ENCODE measurements around the gene NEUROD2. TPM values are rescaled to one million over a fixed set of nuclear protein-coding genes. Genes with fewer than 3 reads are reported as not detected.
A peak's percentile ranks its signal among the peaks of the same experiment; 100 is the strongest.
"Not testable (repeated sequence)": the region's sequence is repeated elsewhere in the genome, so short reads cannot be mapped to it uniquely, and the experiment has no call there.

The NEUROD2 gene
- total RNA-seq, 2 experiments from 2014 or later: not detected

DNA sequence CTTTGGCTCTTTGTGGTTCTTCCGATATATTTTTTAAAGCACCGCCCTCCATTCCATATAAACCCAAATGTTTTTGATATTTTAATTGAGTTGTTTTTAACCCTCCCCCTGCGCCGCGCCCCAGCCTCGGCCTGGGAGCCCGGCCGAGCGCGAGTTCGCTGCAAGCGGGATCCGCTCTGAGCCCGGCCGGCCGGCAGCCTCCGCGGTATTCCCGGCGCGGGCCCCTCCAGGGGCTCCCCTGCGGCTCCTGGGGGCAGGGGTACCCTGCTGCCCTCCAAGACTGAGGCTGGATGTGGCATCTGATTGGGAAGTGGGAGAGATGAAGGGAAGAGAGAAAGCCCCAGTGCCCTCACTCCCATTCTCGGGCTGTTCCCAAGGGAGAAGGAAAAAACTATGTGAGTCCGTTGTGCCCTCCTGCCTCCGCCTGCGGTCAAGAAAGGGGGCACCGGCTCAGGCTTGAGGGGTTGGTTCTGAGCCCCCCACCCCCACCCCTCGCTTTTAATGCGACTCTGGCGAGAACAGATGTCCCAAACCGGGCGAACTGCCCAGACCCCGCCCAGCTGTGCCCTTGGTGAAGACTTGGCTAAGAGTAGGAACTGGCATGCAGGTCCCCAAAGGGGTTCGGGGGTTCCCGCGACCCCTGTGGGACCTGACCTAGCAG is 8.6 kb downstream of the NEUROD2 start:
- DNase-seq (no peak), ATAC-seq (no peak)
- Mint-ChIP-seq H3K9me3 (ENCODE audit: insufficient read depth) (no peaks in the 10 kb centered on the region), H3K4me1 (ENCODE audit: low read depth) (peaks cover under 1% of the 10 kb centered on the region), H3K27ac (no peak overlapping the region), H3K36me3 (ENCODE audit: low read depth) (no peaks in the 10 kb centered on the region), H3K4me3 (no peak overlapping the region), H3K27me3 (ENCODE audit: low read depth) (peaks cover 89% of the 10 kb centered on the region)
- POLR2A ChIA-PET: no interaction called here
- CTCF ChIA-PET: interaction anchor here (0.6 to 2.3 kb wide), 3 partner anchors 23 to 264 kb away, joined by 3 to 12 read pairs (median 6); no protein-coding TSS in a partner anchor

DNA sequence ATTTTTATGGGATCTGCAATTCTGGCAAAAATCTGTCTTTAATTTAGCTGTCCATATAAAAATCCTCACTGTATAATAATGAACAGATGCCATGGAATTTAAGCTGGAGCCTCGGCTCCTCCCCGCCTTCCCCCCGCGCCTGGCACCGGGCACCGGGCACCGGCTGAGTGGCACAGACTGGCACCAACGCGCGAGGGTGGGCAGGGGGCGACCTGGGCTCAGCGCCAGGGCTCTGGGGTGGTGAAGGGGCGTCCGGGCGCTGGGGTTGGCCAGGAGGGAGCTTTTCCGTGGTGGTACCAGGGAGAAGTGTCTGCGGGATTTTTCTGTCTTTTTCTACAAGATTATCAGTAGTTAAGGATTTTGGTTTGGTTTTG is 9.1 kb downstream of the NEUROD2 start:
- Mint-ChIP-seq H3K27ac (no peak overlapping the region), H3K4me1 (ENCODE audit: low read depth) (no peaks in the 10 kb centered on the region), H3K36me3 (ENCODE audit: low read depth) (no peaks in the 10 kb centered on the region), H3K4me3 (no peak overlapping the region), H3K9me3 (ENCODE audit: insufficient read depth) (no peaks in the 10 kb centered on the region), H3K27me3 (ENCODE audit: low read depth) (peaks cover 84% of the 10 kb centered on the region)
- DNase-seq: no peak
- no peak for ATAC-seq
- CTCF ChIA-PET: interaction anchor here (1.0 to 1.9 kb wide), 2 partner anchors 25 to 51 kb away, joined by 3 to 6 read pairs; no protein-coding TSS in a partner anchor
- POLR2A ChIA-PET: no interaction called here

DNA sequence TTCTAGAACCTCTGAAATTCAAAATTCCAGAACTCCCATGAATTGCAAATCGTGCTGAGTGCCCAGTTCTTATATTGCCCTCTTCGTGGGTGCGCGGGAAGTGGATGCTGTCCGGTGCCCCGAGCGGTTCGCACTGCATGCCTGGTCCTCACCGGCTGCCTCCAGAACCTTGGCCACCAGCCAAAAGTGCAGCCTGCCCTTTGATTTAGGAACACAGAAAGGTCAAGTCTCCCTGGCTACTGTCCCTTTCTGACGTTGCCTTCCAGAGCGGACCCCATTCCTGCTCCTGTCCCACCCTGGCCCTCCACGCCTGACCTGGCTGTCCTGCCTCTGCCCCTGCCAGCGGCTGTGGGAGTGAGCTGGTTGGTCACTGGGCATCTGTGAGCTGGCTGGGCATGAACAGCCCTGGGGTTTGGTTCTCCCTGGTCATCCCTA is 9.7 kb downstream of the NEUROD2 start:
- Mint-ChIP-seq H3K4me1 (ENCODE audit: low read depth) (no peaks in the 10 kb centered on the region), H3K36me3 (ENCODE audit: low read depth) (no peaks in the 10 kb centered on the region), H3K9me3 (ENCODE audit: insufficient read depth) (no peaks in the 10 kb centered on the region), H3K27ac (no peak overlapping the region), H3K4me3 (no peak overlapping the region), H3K27me3 (ENCODE audit: low read depth) (peaks cover 84% of the 10 kb centered on the region)
- ChIA-PET POLR2A (no interaction called here), CTCF (interaction anchor here (1.0 to 1.9 kb wide), 3 partner anchors 24 to 50 kb away, joined by 3 to 6 read pairs (median 6); no protein-coding TSS in a partner anchor)
- no peak for DNase-seq
- no peak for ATAC-seq

DNA sequence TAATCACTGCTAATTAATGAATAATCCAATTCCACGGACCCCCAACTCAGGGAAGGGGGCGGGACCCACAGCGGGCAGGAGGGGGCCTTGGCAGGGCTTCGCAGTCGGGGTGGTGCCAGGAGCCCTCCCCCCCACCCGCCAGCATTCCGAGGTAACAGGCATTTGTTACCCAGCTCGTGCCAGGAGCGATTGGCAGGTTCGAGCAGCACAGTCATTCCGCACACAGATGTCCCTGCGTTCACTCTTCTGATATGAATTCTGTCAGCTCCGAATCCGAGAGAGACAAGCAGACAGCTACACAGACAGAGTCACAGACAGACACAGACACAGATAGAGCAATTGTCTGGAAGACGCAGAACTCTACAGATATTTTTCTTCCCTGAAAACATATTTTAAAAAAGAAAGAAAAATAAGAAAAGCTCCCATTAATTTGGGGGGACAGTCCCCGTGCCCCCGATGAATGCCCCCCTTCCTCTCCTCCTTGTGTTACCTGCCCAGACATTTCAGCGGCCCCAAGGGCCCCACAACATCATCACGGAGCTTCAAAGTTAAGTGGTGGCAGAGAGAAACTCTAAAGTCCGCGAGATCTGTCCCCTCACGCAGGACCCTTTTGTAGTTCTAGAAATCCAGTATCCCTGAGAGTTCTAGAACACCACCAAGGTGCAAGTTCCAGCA is 10.2 kb downstream of the NEUROD2 start:
- Mint-ChIP-seq H3K36me3 (ENCODE audit: low read depth) (no peaks in the 10 kb centered on the region), H3K9me3 (ENCODE audit: insufficient read depth) (no peaks in the 10 kb centered on the region), H3K4me3 (no peak overlapping the region), H3K27me3 (ENCODE audit: low read depth) (peaks cover 80% of the 10 kb centered on the region), H3K27ac (no peak overlapping the region), H3K4me1 (ENCODE audit: low read depth) (no peaks in the 10 kb centered on the region)
- ATAC-seq (no peak), DNase-seq (no peak)
- POLR2A ChIA-PET: no interaction called here
- CTCF ChIA-PET: interaction anchor here (0.5 to 1.9 kb wide), 4 partner anchors 24 to 269 kb away, joined by 3 to 6 read pairs (median 5); no protein-coding TSS in a partner anchor

GRCh38 chr17:39596543-39597267 is 11.0 kb downstream of the NEUROD2 start:
- ATAC-seq: no peak
- CTCF ChIA-PET: interaction anchor here (0.5 to 1.9 kb wide), 3 partner anchors 25 to 269 kb away, joined by 4 to 6 read pairs (median 6); no protein-coding TSS in a partner anchor
- Mint-ChIP-seq H3K9me3 (ENCODE audit: insufficient read depth) (no peaks in the 10 kb centered on the region), H3K4me1 (ENCODE audit: low read depth) (no peaks in the 10 kb centered on the region), H3K27ac (no peak overlapping the region), H3K27me3 (ENCODE audit: low read depth) (peaks cover 74% of the 10 kb centered on the region), H3K36me3 (ENCODE audit: low read depth) (no peaks in the 10 kb centered on the region), H3K4me3 (no peak overlapping the region)
- POLR2A ChIA-PET: no interaction called here
- no peak for DNase-seq

GRCh38 chr17:39595928-39596510 is 11.7 kb downstream of the NEUROD2 start:
- H3K4me1 Mint-ChIP-seq (ENCODE audit: low read depth): no peaks in the 10 kb centered on the region
- DNase-seq (no peak), ATAC-seq (no peak)
- ChIA-PET POLR2A (no interaction called here), CTCF (no interaction called here)
- no peak overlapping the region for H3K27ac Mint-ChIP-seq
- H3K36me3 Mint-ChIP-seq (ENCODE audit: low read depth): no peaks in the 10 kb centered on the region
- no peaks in the 10 kb centered on the region for H3K9me3 Mint-ChIP-seq (ENCODE audit: insufficient read depth)
- H3K4me3 Mint-ChIP-seq: no peak overlapping the region
- H3K27me3 Mint-ChIP-seq (ENCODE audit: low read depth): peaks cover 67% of the 10 kb centered on the region

- DNase-seq (no peak), ATAC-seq (no peak)
- H3K27me3 Mint-ChIP-seq (ENCODE audit: low read depth): peaks cover 61% of the 10 kb centered on the region
- ChIA-PET CTCF (no interaction called here), POLR2A (interaction anchor here (0.6 kb wide), 2 partner anchors 11 to 212 kb away, joined by 3 read pairs; no protein-coding TSS in a partner anchor)
- H3K27ac Mint-ChIP-seq: no peak overlapping the region
- H3K36me3 Mint-ChIP-seq (ENCODE audit: low read depth): no peaks in the 10 kb centered on the region
- no peaks in the 10 kb centered on the region for H3K9me3 Mint-ChIP-seq (ENCODE audit: insufficient read depth)
- no peak overlapping the region for H3K4me3 Mint-ChIP-seq
- no peaks in the 10 kb centered on the region for H3K4me1 Mint-ChIP-seq (ENCODE audit: low read depth)
These were observed 12.4 kb downstream of the NEUROD2 start for GRCh38 chr17:39595294-39595693.

GRCh38 chr17:39593371-39593770 is 14.3 kb downstream of the NEUROD2 start:
- Mint-ChIP-seq H3K4me3 (no peak overlapping the region), H3K36me3 (ENCODE audit: low read depth) (no peaks in the 10 kb centered on the region), H3K4me1 (ENCODE audit: low read depth) (no peaks in the 10 kb centered on the region), H3K27me3 (ENCODE audit: low read depth) (peaks cover 52% of the 10 kb centered on the region), H3K27ac (no peak overlapping the region), H3K9me3 (ENCODE audit: insufficient read depth) (no peaks in the 10 kb centered on the region)
- no peak for DNase-seq
- ChIA-PET POLR2A (no interaction called here), CTCF (no interaction called here)
- ATAC-seq: no peak

DNA sequence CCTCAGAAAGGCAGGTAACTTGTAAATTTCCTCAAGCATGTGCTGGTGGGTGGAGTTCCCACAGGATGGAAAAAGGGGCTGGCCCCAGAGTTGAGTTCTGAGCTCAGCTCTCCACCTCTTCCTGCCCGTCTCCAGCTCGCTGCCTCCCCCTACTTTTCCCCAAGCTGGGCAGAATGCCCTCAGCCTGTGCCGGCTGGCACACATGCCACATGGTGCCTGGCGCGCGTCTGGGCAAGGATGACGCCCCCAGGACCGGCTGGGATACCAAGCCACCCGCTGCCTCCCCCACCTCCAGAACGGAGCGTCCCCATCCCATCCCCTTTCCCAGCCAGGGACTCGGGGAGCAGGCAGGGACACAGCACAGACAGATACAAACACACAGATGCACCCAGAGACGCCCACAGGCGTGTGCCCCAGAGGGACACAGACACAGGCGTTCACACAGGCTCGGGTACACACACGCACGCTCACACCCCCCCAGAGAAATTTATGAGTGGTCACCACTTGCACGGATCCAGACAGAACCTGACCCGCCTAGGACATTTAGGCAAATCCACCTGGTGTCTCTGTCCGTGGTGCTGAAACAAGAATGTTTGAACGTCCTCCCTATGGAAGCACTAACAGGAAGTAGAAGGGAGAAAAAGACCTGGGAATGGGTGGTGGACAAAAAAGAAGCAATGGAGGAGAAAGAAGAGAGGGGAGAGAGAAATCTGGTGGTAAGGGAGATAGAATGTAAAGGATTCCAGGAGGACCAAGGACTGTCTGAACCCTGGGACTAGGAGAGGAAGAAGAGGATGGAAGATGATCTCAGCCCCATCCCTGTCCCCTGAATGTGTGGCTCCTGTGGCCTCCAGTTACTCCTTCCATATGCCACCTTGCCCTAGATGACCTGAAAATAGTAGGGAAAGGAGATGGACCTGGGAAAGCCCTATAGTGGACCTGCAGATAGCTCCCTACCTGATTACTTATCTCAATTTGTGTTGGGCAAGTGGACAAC is 15.5 kb downstream of the NEUROD2 start:
- ChIA-PET POLR2A (no interaction called here), CTCF (no interaction called here)
- peak; percentile 49 for ATAC-seq
- peaks cover 41% of the 10 kb centered on the region for H3K27me3 Mint-ChIP-seq (ENCODE audit: low read depth)
- no peaks in the 10 kb centered on the region for H3K36me3 Mint-ChIP-seq (ENCODE audit: low read depth)
- H3K4me1 Mint-ChIP-seq (ENCODE audit: low read depth): no peaks in the 10 kb centered on the region
- H3K27ac Mint-ChIP-seq: no peak overlapping the region
- no peak overlapping the region for H3K4me3 Mint-ChIP-seq
- DNase-seq: peak; percentile 67
- no peaks in the 10 kb centered on the region for H3K9me3 Mint-ChIP-seq (ENCODE audit: insufficient read depth)

DNA sequence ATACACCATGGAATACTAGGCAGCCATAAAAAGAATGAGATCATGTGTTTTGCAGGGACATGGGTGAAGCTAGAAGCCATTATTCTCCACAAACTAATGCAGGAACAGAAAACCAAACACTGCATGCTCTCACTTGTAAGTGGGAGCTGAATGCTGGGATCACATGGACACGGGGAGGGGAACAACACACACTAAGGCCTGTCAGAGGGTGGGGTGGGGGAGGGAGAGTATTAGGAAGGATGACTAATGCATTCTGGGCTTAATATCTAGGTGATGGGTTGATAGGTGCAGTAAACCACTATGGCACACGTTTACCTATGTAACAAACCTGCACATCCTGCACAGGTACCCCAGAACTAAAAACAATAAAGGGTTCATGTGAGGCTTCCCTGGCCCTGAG is 17.5 kb downstream of the NEUROD2 start:
- DNase-seq; CTCF ChIA-PET; H3K9me3 Mint-ChIP-seq (ENCODE audit: insufficient read depth); ATAC-seq; H3K36me3 Mint-ChIP-seq (ENCODE audit: low read depth); POLR2A ChIA-PET; H3K27ac Mint-ChIP-seq; H3K4me3 Mint-ChIP-seq; H3K4me1 Mint-ChIP-seq (ENCODE audit: low read depth): not testable (repeated sequence)
- H3K27me3 Mint-ChIP-seq (ENCODE audit: low read depth): peaks cover 22% of the 10 kb centered on the region

- Mint-ChIP-seq H3K36me3 (ENCODE audit: low read depth) (no peaks in the 10 kb centered on the region), H3K4me1 (ENCODE audit: low read depth) (no peaks in the 10 kb centered on the region), H3K27ac (no peak overlapping the region), H3K9me3 (ENCODE audit: insufficient read depth) (no peaks in the 10 kb centered on the region), H3K4me3 (no peak overlapping the region), H3K27me3 (ENCODE audit: low read depth) (peaks cover 3% of the 10 kb centered on the region)
- CTCF ChIA-PET: interaction anchor here (1.5 kb wide), 1 partner anchor 39 kb away, joined by 6 read pairs; no protein-coding TSS in a partner anchor
- POLR2A ChIA-PET: no interaction called here
- no peak for ATAC-seq
- DNase-seq: no peak
These were observed 25.1 kb downstream of the NEUROD2 start for GRCh38 chr17:39582658-39583057.

All from activated CD8-positive, alpha-beta T cell treated with anti-CD3 and anti-CD28 coated beads, Interleukin-2, amount 10 ng/mL, durations not matched to agents 7 days and 5 days (primary cell).